Right lobe of liver (tissue), 4 donors: Measurements from ENCODE around the gene TMEM120B.

Source experiments
- CTCF ChIP-seq, 4 donors: fragments of 200-600 bp in 3 of 4; fragments of 450-650 bp in 1 of 4; IDR thresholded peaks; one replicate each; pipeline versions ENCODE4 v1.5.1 to v1.8.0; 2016 to 2022; ENCODE audit warnings: antibody characterized with exemption in 4 of 4, mild to moderate bottlenecking in 2 of 4
- POLR2A ChIP-seq: fragments of 450-650 bp; IDR thresholded peaks from one replicate; pipeline ENCODE4 v1.6.1; 2017; ENCODE audit warnings: antibody characterized with exemption, mild to moderate bottlenecking
- donor health status: DM: no; HTN: no; CAD: no.
- donor health status: DM: no; HTN: no; CAD: no.
- donor health status: DM: no; HTN: yes; CAD: no.

- TF ChIP-seq CTCF (IDR thresholded peaks at IDR 0.05) (no peak), POLR2A (peak; percentile 10)
Measured at GRCh38 chr12:121803861-121804416, 91.4 kb downstream of the TMEM120B start, which contains the start of gene SETD1B.
